Astrocyte (in vitro differentiated cells and primary cell): ENCODE measurements around the gene TRAPPC2. TPM values are rescaled to one million over a fixed set of nuclear protein-coding genes. Genes with fewer than 3 reads are reported as not detected.

ENCODE experiments used
- DNase-seq: peaks from one replicate; pipeline ENCODE4 v3.0.0-alpha.2; 2010; ENCODE audit warnings: low read depth
- FAIRE-seq: peaks from 2 replicates; lab custom pipeline; 2011; peaks lifted over from hg19 to GRCh38; lab: Jason Lieb, UNC
- H2AFZ ChIP-seq: 2 replicates; pipeline ENCODE4 v1.6.0; 2012; ENCODE audit warnings: low read depth, low read length, inconsistent platforms
- H3K27ac ChIP-seq: 2 replicates; pipeline ENCODE4 v1.5.1; 2011; ENCODE audit warnings: low read depth, low read length, inconsistent platforms
- H3K27me3 ChIP-seq: 2 replicates; pipeline ENCODE4 v1.6.0; 2011; ENCODE audit warnings: low read length, inconsistent platforms; ENCODE audit not compliant: insufficient read depth
- H3K36me3 ChIP-seq: 2 replicates; pipeline ENCODE4 v1.5.1; 2011; ENCODE audit warnings: low read length, inconsistent platforms; ENCODE audit not compliant: insufficient read depth
- H3K4me1 ChIP-seq: 2 replicates; pipeline ENCODE4 v1.5.1; 2011; ENCODE audit warnings: low read length, inconsistent platforms; ENCODE audit not compliant: insufficient read depth
- H3K4me2 ChIP-seq: 2 replicates; pipeline ENCODE4 v1.6.0; 2012; ENCODE audit warnings: low read length, inconsistent platforms
- H3K4me3 ChIP-seq: 2 replicates; pipeline ENCODE4 v1.5.1; 2011; ENCODE audit warnings: low read depth, mild to moderate bottlenecking, low read length, inconsistent platforms; ENCODE audit not compliant: insufficient read depth
- H3K79me2 ChIP-seq: 2 replicates; pipeline ENCODE4 v1.6.0; 2012; ENCODE audit warnings: mild to moderate bottlenecking, low read length, inconsistent platforms; ENCODE audit not compliant: insufficient read depth
- H3K9ac ChIP-seq: 2 replicates; pipeline ENCODE4 v1.6.0; 2012; ENCODE audit warnings: mild to moderate bottlenecking, low read length, inconsistent platforms
- H3K9me3 ChIP-seq: 2 replicates; pipeline ENCODE4 v1.5.1; 2012; ENCODE audit warnings: low read depth, mild to moderate bottlenecking, low read length, inconsistent platforms; ENCODE audit not compliant: insufficient read depth
- H4K20me1 ChIP-seq: 2 replicates; pipeline ENCODE4 v1.6.0; 2012; ENCODE audit warnings: low read length, inconsistent platforms; ENCODE audit not compliant: insufficient read depth
- H3K27ac Mint-ChIP-seq: one replicate; pipeline ENCODE4 v1.8.0; 2021; ENCODE audit warnings: mild to moderate bottlenecking, mixed read lengths; ENCODE audit not compliant: unreplicated experiment
- H3K27me3 Mint-ChIP-seq: one replicate; pipeline ENCODE4 v1.8.0; 2021; ENCODE audit warnings: low read depth, mixed read lengths; ENCODE audit not compliant: unreplicated experiment
- H3K36me3 Mint-ChIP-seq: one replicate; pipeline ENCODE4 v1.8.0; 2021; ENCODE audit warnings: low read depth, mixed read lengths; ENCODE audit not compliant: unreplicated experiment
- H3K4me1 Mint-ChIP-seq: one replicate; pipeline ENCODE4 v1.8.0; 2021; ENCODE audit warnings: low read depth, mixed read lengths; ENCODE audit not compliant: unreplicated experiment
- H3K4me3 Mint-ChIP-seq: one replicate; pipeline ENCODE4 v1.8.0; 2021; ENCODE audit warnings: mild to moderate bottlenecking, moderate library complexity, mixed read lengths; ENCODE audit not compliant: unreplicated experiment
- H3K9me3 Mint-ChIP-seq: one replicate; pipeline ENCODE4 v1.8.0; 2021; ENCODE audit warnings: mild to moderate bottlenecking, mixed read lengths; ENCODE audit not compliant: unreplicated experiment
- EZH2 ChIP-seq: IDR thresholded peaks from 2 replicates; pipeline ENCODE4 v1.6.1; 2012; ENCODE audit warnings: mild to moderate bottlenecking, low read length, inconsistent platforms; ENCODE audit not compliant: insufficient read depth
- total RNA-seq: library from RNA; stranded (reverse); gene quantifications from 2 replicates; pipeline ENCODE4 v1.2.1, GENCODE V29; 2021
- TF ChIP-seq, protein P1 (sequence below): IDR thresholded peaks from 2 replicates; pipeline ENCODE4 v1.5.1; 2011; ENCODE audit warnings: low read depth, mild to moderate bottlenecking, inconsistent platforms, low read length, moderate library complexity; ENCODE audit not compliant: insufficient read depth

Gene TRAPPC2
- total RNA-seq, 1 donor from 2014 or later = 17.0 TPM

DNA sequence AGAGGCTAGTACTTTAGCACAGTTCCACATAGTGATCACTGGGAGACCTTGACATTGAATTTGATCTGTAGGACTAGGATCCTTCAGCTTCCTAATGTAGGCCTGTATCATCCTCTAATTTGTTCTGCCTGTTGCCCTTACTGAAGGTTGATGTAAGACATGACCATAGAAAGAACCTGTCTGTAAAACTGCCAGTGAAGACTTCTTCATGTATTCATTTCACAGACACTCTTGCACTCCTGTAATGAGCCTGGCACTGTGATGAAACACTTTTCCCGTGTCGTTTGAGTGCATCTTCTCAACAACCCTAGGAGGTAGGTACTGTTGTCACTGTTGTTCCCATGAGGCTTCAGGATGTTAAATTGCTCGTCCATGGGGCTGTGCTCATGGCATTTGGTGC lies 30.8 kb downstream of the TRAPPC2 start:
- FAIRE-seq = no peak
- H3K9ac ChIP-seq = no peak overlapping the region
- peaks cover 72% of the 10 kb centered on the region for H3K79me2 ChIP-seq
- TF ChIP-seq, protein P1, sequence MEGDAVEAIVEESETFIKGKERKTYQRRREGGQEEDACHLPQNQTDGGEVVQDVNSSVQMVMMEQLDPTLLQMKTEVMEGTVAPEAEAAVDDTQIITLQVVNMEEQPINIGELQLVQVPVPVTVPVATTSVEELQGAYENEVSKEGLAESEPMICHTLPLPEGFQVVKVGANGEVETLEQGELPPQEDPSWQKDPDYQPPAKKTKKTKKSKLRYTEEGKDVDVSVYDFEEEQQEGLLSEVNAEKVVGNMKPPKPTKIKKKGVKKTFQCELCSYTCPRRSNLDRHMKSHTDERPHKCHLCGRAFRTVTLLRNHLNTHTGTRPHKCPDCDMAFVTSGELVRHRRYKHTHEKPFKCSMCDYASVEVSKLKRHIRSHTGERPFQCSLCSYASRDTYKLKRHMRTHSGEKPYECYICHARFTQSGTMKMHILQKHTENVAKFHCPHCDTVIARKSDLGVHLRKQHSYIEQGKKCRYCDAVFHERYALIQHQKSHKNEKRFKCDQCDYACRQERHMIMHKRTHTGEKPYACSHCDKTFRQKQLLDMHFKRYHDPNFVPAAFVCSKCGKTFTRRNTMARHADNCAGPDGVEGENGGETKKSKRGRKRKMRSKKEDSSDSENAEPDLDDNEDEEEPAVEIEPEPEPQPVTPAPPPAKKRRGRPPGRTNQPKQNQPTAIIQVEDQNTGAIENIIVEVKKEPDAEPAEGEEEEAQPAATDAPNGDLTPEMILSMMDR = no peak
- TF ChIP-seq EZH2 = no peak
- no peak for DNase-seq
- H3K27me3 ChIP-seq = no peaks in the 10 kb centered on the region
- Mint-ChIP-seq H3K36me3 (peaks cover 2% of the 10 kb centered on the region), H3K9me3 (no peaks in the 10 kb centered on the region), H3K27me3 (no peaks in the 10 kb centered on the region), H3K4me3 (no peak overlapping the region), H3K4me1 (peaks cover 15% of the 10 kb centered on the region), H3K27ac (no peak overlapping the region)
- H3K4me3 ChIP-seq = no peak overlapping the region
- no peak overlapping the region for H3K27ac ChIP-seq
- H3K36me3 ChIP-seq = no peaks in the 10 kb centered on the region
- no peak overlapping the region for H3K4me2 ChIP-seq
- no peaks in the 10 kb centered on the region for H3K9me3 ChIP-seq
- peaks cover 26% of the 10 kb centered on the region for H4K20me1 ChIP-seq
- peaks cover 8% of the 10 kb centered on the region for H3K4me1 ChIP-seq
- H2AFZ ChIP-seq = no peak overlapping the region

DNA sequence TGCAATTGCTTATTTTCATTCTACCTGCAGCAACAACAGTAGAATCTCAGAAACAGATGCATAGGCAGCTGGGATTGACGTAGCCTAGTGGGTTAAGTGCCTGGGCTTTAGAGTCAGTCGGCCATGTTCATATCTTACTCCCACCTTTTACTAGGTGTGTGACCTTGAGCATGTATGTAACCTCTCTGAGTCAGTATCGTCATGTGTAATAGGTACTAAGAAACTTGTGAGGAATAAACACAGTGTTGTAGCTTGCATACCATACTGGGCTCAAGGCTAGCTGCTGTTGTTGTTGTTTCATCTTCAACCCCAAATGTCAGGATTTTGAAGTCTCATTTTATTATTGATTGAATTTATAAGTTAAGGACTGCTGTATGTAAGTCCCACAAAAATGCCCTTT lies 31.3 kb downstream of the TRAPPC2 start:
- H3K9ac ChIP-seq = no peak overlapping the region
- no peak for TF ChIP-seq EZH2
- H3K36me3 ChIP-seq = no peaks in the 10 kb centered on the region
- no peaks in the 10 kb centered on the region for H3K9me3 Mint-ChIP-seq
- H3K9me3 ChIP-seq = no peaks in the 10 kb centered on the region
- no peaks in the 10 kb centered on the region for H3K27me3 Mint-ChIP-seq
- no peak overlapping the region for H3K4me2 ChIP-seq
- H3K36me3 Mint-ChIP-seq = peaks cover 2% of the 10 kb centered on the region
- FAIRE-seq = peak; percentile 9
- peaks cover 8% of the 10 kb centered on the region for H3K4me1 ChIP-seq
- H2AFZ ChIP-seq = no peak overlapping the region
- peaks cover 30% of the 10 kb centered on the region for H4K20me1 ChIP-seq
- no peak overlapping the region for H3K4me3 Mint-ChIP-seq
- no peak for DNase-seq
- H3K79me2 ChIP-seq = peaks cover 72% of the 10 kb centered on the region
- no peak overlapping the region for H3K4me3 ChIP-seq
- peaks cover 15% of the 10 kb centered on the region for H3K4me1 Mint-ChIP-seq
- no peaks in the 10 kb centered on the region for H3K27me3 ChIP-seq
- no peak overlapping the region for H3K27ac ChIP-seq
- H3K27ac Mint-ChIP-seq = no peak overlapping the region

DNA sequence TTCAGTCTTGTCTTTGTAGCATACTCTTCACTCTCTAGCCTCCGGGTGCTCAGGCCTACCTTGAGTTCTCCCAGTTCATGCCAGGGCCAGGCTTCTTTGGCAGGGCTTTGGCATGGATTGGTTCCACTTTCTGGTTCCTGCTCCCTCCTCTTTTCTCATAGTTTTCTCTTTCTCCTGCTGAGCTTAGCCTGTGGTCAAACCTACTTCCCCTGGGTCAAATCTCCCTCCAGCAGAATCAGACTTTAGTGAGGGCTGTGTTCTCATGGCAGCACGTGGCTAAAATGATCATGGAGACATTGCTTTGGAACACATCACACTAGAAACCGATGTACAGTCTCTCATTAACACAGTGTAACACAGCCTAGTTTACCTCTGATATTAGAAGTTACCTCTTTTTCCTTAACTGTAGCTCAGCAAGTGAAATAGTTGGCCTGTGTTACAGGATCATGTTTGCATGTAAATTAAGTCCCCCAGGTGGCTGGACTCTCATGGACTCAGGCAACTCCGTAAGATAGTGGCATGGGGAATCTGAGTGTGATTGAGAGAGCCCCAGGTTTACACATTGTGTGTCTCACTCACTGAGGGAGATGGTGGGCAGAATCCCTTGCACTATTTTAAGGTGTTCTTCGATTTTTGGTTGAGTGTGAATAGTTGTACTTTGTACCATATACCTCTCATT lies 32.2 kb downstream of the TRAPPC2 start:
- H3K4me1 ChIP-seq = peaks cover 8% of the 10 kb centered on the region
- no peak overlapping the region for H3K9ac ChIP-seq
- DNase-seq (no peak), FAIRE-seq (peak; percentile 59)
- no peaks in the 10 kb centered on the region for H3K27me3 ChIP-seq
- peak overlapping the region; percentile 50 for H3K4me3 Mint-ChIP-seq
- no peaks in the 10 kb centered on the region for H3K36me3 ChIP-seq
- H2AFZ ChIP-seq = no peak overlapping the region
- no peak overlapping the region for H3K27ac ChIP-seq
- H4K20me1 ChIP-seq = peaks cover 36% of the 10 kb centered on the region
- no peaks in the 10 kb centered on the region for H3K9me3 ChIP-seq
- H3K4me3 ChIP-seq = no peak overlapping the region
- TF ChIP-seq, protein P1 = no peak
- no peak for TF ChIP-seq EZH2
- no peaks in the 10 kb centered on the region for H3K9me3 Mint-ChIP-seq
- peaks cover 2% of the 10 kb centered on the region for H3K36me3 Mint-ChIP-seq
- no peak overlapping the region for H3K4me2 ChIP-seq
- no peaks in the 10 kb centered on the region for H3K27me3 Mint-ChIP-seq
- peak overlapping the region; percentile 75 for H3K27ac Mint-ChIP-seq
- H3K4me1 Mint-ChIP-seq = peaks cover 15% of the 10 kb centered on the region
- peaks cover 80% of the 10 kb centered on the region for H3K79me2 ChIP-seq
